RKO (cell line): ENCODE data around the gene PHLPP1.

Source experiments
- DNase-seq: peaks from one replicate; pipeline ENCODE4 v3.0.0-alpha.2; 2016; ENCODE audit warnings: low spot score

PHLPP1 gene

GRCh38 chr18:62810682-62811081, 95.3 kb downstream of the PHLPP1 start:
- no peak for DNase-seq

- DNase-seq: no peak
Observed at GRCh38 chr18:62811674-62812073, 96.3 kb downstream of the PHLPP1 start.

- DNase-seq: no peak
Observed at GRCh38 chr18:62812242-62812641, 96.9 kb downstream of the PHLPP1 start.

- DNase-seq: no peak
Observed at GRCh38 chr18:62812876-62813275, 97.5 kb downstream of the PHLPP1 start.

GRCh38 chr18:62814132-62814759, 98.9 kb downstream of the PHLPP1 start:
- no peak for DNase-seq

GRCh38 chr18:62825382-62825781, 110.0 kb downstream of the PHLPP1 start:
- DNase-seq: no peak

- no peak for DNase-seq
Observed at GRCh38 chr18:62827397-62827796, 112.1 kb downstream of the PHLPP1 start.

GRCh38 chr18:62828091-62828640, 112.8 kb downstream of the PHLPP1 start:
- no peak for DNase-seq

- DNase-seq: no peak
Observed at GRCh38 chr18:62828852-62829251, 113.5 kb downstream of the PHLPP1 start.

GRCh38 chr18:62829936-62830335, 114.6 kb downstream of the PHLPP1 start:
- no peak for DNase-seq

GRCh38 chr18:62832282-62832681, 116.9 kb downstream of the PHLPP1 start:
- DNase-seq: no peak

GRCh38 chr18:62833494-62833893, 118.2 kb downstream of the PHLPP1 start:
- no peak for DNase-seq

- no peak for DNase-seq
Observed at GRCh38 chr18:62834715-62835114, 119.4 kb downstream of the PHLPP1 start.

GRCh38 chr18:62837011-62837410, 121.7 kb downstream of the PHLPP1 start:
- DNase-seq: no peak

- DNase-seq: no peak
Observed at GRCh38 chr18:62838475-62839098, 123.2 kb downstream of the PHLPP1 start.

- peak; percentile 24 for DNase-seq
Observed at GRCh38 chr18:62839874-62840713, 124.8 kb downstream of the PHLPP1 start.

- no peak for DNase-seq
Observed at GRCh38 chr18:62841405-62841804, 126.1 kb downstream of the PHLPP1 start.

- no peak for DNase-seq
Observed at GRCh38 chr18:62842898-62843297, 127.6 kb downstream of the PHLPP1 start.

- no peak for DNase-seq
Observed at GRCh38 chr18:62844850-62845643, 129.7 kb downstream of the PHLPP1 start.

- no peak for DNase-seq
Observed at GRCh38 chr18:62846313-62846712, 131.0 kb downstream of the PHLPP1 start.

- DNase-seq: no peak
Observed at GRCh38 chr18:62847081-62847480, 131.7 kb downstream of the PHLPP1 start.

GRCh38 chr18:62848946-62849345, 133.6 kb downstream of the PHLPP1 start:
- no peak for DNase-seq
